Measurements from ENCODE around the gene DZIP3. TPM values are rescaled to one million over a fixed set of nuclear protein-coding genes. Genes with fewer than 3 reads are reported as not detected.

Gene DZIP3
- polyA plus RNA-seq, 1 donor (not counting 4 experiments of a cell fraction or from before 2014, with no cell fraction given), result 3.9 TPM

DNA sequence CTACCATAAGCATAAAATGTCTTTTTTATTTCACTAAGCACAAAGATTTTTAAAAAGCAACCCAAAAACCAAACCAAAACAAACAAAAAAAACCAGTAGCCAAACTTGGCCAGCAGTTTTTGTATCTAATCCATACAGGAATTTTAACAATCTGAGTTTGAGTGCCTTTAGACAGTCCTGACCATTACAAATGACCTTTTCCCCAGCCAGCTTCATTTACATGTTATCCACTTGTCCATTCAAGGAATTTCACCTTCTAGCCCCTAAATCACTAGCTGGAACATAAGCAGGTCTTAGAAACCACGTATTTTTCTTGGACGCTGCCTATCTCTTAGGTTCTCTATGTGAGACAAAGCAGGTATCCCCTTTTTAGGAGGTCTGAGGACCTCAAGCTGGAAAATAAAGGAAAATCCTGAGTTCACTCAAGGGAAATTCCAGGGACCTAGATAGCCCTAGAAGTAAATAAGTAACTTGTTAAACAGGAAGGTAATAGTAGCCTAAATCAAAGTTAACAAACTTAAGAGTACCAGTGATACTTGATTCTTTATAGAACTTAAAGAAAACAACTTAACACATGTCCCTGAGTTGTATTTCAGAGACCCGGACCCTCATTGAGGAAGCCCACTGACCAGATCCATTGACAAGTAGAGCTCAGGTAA lies 34.5 kb upstream of the DZIP3 start:
- Histone ChIP-seq H3K4me3 (ENCODE audit: control insufficient read depth in 2 of 3, extremely low read depth in 1 of 3, insufficient read depth in 2 of 3, low read depth in 1 of 3, low read length in 3 of 3) (no peak overlapping the region), H3K9me1 (ENCODE audit: control insufficient read depth, extremely low read depth, insufficient read depth, low read length) (no peaks in the 10 kb centered on the region), H3K4me1 (ENCODE audit: control insufficient read depth, extremely low read depth, insufficient read depth, low read length) (no peaks in the 10 kb centered on the region), H4K20me1 (ENCODE audit: control insufficient read depth, extremely low read depth, insufficient read depth, low read length) (no peaks in the 10 kb centered on the region), H3K9me3 (ENCODE audit: control insufficient read depth, low read depth, low read length) (no peaks in the 10 kb centered on the region), H3K36me3 (ENCODE audit: control insufficient read depth in 2 of 2, extremely low read depth in 1 of 2, insufficient read depth in 2 of 2, low read length in 2 of 2) (peaks cover 0 to 1% of the 10 kb centered on the region in 2 experiments), H3K27me3 (ENCODE audit: control insufficient read depth, extremely low read depth, insufficient read depth, low read length) (no peaks in the 10 kb centered on the region), H3K4me2 (ENCODE audit: control insufficient read depth, extremely low read depth, insufficient read depth, low read depth, low read length) (no peak overlapping the region), H3K9ac (ENCODE audit: control insufficient read depth, extremely low read depth, insufficient read depth, low read length) (no peak overlapping the region), H3K27ac (ENCODE audit: control insufficient read depth, insufficient read depth, low read length) (no peak overlapping the region), H3K79me2 (ENCODE audit: control insufficient read depth, insufficient read depth, low read length) (no peaks in the 10 kb centered on the region), H2AFZ (ENCODE audit: control insufficient read depth, low read length) (no peak overlapping the region)
- dilution Hi-C loops (cut with MboI; ENCODE audit: extremely low pct_ligation_motif_present, low sequenced_read_pairs), result no loop called here
- no peak for TF ChIP-seq EZH2 (IDR thresholded peaks at IDR 0.05; ENCODE audit: low read length)
- TF ChIP-seq, protein P1, sequence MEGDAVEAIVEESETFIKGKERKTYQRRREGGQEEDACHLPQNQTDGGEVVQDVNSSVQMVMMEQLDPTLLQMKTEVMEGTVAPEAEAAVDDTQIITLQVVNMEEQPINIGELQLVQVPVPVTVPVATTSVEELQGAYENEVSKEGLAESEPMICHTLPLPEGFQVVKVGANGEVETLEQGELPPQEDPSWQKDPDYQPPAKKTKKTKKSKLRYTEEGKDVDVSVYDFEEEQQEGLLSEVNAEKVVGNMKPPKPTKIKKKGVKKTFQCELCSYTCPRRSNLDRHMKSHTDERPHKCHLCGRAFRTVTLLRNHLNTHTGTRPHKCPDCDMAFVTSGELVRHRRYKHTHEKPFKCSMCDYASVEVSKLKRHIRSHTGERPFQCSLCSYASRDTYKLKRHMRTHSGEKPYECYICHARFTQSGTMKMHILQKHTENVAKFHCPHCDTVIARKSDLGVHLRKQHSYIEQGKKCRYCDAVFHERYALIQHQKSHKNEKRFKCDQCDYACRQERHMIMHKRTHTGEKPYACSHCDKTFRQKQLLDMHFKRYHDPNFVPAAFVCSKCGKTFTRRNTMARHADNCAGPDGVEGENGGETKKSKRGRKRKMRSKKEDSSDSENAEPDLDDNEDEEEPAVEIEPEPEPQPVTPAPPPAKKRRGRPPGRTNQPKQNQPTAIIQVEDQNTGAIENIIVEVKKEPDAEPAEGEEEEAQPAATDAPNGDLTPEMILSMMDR (optimal IDR thresholded peaks at IDR 0.05 in 1 of 3, IDR thresholded peaks at IDR 0.05 in 1 of 3, conservative IDR thresholded peaks at IDR 0.05 in 1 of 3; ENCODE audit: extremely low read depth in 1 of 3, insufficient read depth in 2 of 3, low read length in 3 of 3), result no peak
- no peak for DNase-seq (ENCODE audit: low read depth, low spot score)
- FAIRE-seq, result no peak

DNA sequence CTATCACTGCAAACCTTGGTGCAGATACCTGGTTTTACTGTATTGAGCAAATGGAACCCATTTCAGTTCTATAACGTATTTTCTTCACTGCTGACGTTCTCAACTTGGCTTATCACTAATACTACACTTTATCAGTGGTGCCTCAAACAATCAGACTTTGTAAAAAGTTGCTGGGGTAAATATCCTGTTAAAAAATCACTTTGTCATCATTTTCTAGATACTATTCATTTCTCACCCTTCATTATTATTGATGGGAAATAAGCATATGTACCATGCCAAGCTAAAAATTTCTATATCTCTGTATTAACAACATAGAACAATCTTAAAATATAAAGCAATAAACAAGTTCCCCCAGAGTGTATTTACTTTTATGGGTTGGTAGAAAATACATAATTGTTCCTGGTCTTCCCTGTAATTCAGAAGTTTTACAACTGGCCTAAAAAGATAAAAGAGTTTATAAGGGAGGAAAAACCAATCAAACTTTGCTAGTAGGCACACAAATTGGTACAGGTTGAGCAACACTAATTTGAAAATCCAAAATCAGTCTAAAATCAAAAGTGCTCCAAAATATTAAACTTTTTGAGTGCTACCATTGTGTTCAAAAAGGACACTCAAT lies 33.4 kb upstream of the DZIP3 start:
- H3K9me1 ChIP-seq (ENCODE audit: control insufficient read depth, extremely low read depth, insufficient read depth, low read length), result no peaks in the 10 kb centered on the region
- no peak for TF ChIP-seq EZH2 (IDR thresholded peaks at IDR 0.05; ENCODE audit: low read length)
- TF ChIP-seq, protein P1 (optimal IDR thresholded peaks at IDR 0.05 in 1 of 3, IDR thresholded peaks at IDR 0.05 in 1 of 3, conservative IDR thresholded peaks at IDR 0.05 in 1 of 3; ENCODE audit: extremely low read depth in 1 of 3, insufficient read depth in 2 of 3, low read length in 3 of 3), result no peak
- DNase-seq (ENCODE audit: low read depth, low spot score), result no peak
- no peaks in the 10 kb centered on the region for H3K79me2 ChIP-seq (ENCODE audit: control insufficient read depth, insufficient read depth, low read length)
- dilution Hi-C loops (cut with MboI; ENCODE audit: extremely low pct_ligation_motif_present, low sequenced_read_pairs), result no loop called here
- H3K27ac ChIP-seq (ENCODE audit: control insufficient read depth, insufficient read depth, low read length), result no peak overlapping the region
- H3K4me2 ChIP-seq (ENCODE audit: control insufficient read depth, extremely low read depth, insufficient read depth, low read depth, low read length), result no peak overlapping the region
- H4K20me1 ChIP-seq (ENCODE audit: control insufficient read depth, extremely low read depth, insufficient read depth, low read length), result no peaks in the 10 kb centered on the region
- H2AFZ ChIP-seq (ENCODE audit: control insufficient read depth, low read length), result no peak overlapping the region
- no peak overlapping the region for H3K9ac ChIP-seq (ENCODE audit: control insufficient read depth, extremely low read depth, insufficient read depth, low read length)
- no peaks in the 10 kb centered on the region for H3K9me3 ChIP-seq (ENCODE audit: control insufficient read depth, low read depth, low read length)
- no peaks in the 10 kb centered on the region for H3K4me1 ChIP-seq (ENCODE audit: control insufficient read depth, extremely low read depth, insufficient read depth, low read length)
- no peaks in the 10 kb centered on the region for H3K27me3 ChIP-seq (ENCODE audit: control insufficient read depth, extremely low read depth, insufficient read depth, low read length)
- H3K4me3 ChIP-seq (ENCODE audit: control insufficient read depth in 2 of 3, extremely low read depth in 1 of 3, insufficient read depth in 2 of 3, low read depth in 1 of 3, low read length in 3 of 3), result no peak overlapping the region
- peaks cover 0 to 1% of the 10 kb centered on the region in 2 experiments for H3K36me3 ChIP-seq (ENCODE audit: control insufficient read depth in 2 of 2, extremely low read depth in 1 of 2, insufficient read depth in 2 of 2, low read length in 2 of 2)
- FAIRE-seq, result no peak

Data from keratinocyte (primary cell).